ENCODE measurements around the gene SRGAP3. TPM values are rescaled to one million over a fixed set of nuclear protein-coding genes. Genes with fewer than 3 reads are reported as not detected.
A peak's percentile ranks its signal among the peaks of the same experiment; 100 is the strongest.

The SRGAP3 gene
- total RNA-seq, 1 donor from 2014 or later, result 89.5 TPM

- DNase-seq, result no peak
Observed at GRCh38 chr3:9201266-9201665, 48.2 kb downstream of the SRGAP3 start.

GRCh38 chr3:9199775-9200174 is 49.7 kb downstream of the SRGAP3 start:
- no peak for DNase-seq

DNA sequence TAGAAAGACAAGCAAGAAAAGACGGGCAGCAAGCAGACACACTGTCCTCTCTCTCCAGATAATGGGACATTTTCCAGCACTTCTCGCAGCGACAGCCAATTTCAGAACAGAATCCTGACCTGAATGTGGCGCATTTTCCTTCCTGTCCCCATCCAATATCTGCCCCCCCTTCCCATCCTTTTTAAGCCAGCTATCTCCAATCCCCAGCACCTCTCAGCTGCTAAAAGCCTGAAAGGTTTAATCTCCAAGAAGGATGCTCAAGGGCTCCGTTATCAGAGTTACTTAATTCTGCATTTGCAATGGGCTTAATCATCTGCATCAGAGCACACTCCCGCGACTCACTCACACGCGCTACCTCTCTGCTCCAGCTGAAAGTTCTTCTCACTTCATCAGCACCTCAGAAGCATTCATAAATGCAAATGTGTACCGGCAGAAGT is 50.5 kb downstream of the SRGAP3 start:
- peak; percentile 42 for DNase-seq

GRCh38 chr3:9198261-9198660 is 51.2 kb downstream of the SRGAP3 start:
- no peak for DNase-seq

GRCh38 chr3:9196020-9196419 is 53.4 kb downstream of the SRGAP3 start:
- DNase-seq, result no peak

GRCh38 chr3:9195390-9195789 is 54.1 kb downstream of the SRGAP3 start:
- no peak for DNase-seq

DNA sequence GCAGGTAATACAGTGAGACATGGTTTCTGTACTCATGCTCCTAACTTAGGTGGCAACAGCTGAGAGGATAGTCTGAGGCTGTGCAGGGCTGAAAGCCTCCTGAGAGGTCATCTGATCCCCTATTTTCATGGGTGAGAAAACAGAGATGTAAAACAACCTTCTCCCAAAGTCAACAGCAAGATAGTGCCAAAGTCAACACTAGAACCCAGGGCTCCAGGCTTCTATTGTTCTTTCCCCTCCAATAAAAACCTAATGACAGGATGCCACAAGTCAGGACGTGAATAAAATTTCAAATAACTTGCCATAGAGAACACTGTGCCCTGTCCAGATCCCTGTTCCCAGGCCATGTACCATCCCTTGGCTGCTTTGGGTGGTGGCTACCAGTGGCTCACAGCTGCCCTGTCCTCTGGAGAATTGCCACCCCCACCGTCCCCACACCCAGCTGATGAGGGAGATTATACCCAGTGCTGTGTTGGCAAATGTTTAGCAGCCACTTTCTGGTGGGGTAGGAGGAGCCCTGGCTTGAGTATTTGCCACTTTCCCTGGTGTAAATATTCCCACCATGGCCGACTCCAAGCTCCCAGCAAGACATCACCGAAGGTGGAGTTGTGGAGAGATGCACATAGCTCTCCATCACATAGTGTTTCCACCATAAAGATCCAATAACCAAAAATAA is 54.8 kb downstream of the SRGAP3 start:
- no peak for DNase-seq

DNA sequence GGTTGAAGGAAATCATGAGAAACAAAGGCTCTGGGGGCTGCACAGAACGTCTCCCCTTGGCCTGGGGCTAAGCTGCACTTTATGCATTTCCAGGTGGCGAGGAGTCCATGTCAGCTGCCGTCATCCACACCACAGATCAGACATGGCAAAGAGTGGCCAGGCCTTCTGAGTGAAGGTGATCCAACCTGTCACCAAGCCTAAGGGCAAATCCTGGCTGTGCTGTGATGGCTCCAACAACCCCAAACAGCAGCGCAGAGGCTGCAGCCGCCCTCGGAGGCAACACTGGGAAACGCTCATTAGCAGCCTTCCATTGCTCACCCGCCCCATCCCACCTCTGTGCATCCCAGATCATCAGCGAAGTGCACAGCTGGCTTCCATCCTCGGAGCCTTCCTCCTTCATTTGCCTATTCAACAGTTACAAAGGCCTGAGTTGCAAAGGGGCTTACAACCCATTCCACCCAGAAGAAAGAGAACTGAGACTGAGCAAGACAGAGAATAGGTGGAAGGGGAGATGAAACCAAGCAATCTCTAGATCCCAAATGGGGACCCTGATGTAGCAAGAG is 55.7 kb downstream of the SRGAP3 start:
- DNase-seq, result no peak

- DNase-seq, result no peak
Observed at GRCh38 chr3:9193211-9193610, 56.2 kb downstream of the SRGAP3 start.

DNA sequence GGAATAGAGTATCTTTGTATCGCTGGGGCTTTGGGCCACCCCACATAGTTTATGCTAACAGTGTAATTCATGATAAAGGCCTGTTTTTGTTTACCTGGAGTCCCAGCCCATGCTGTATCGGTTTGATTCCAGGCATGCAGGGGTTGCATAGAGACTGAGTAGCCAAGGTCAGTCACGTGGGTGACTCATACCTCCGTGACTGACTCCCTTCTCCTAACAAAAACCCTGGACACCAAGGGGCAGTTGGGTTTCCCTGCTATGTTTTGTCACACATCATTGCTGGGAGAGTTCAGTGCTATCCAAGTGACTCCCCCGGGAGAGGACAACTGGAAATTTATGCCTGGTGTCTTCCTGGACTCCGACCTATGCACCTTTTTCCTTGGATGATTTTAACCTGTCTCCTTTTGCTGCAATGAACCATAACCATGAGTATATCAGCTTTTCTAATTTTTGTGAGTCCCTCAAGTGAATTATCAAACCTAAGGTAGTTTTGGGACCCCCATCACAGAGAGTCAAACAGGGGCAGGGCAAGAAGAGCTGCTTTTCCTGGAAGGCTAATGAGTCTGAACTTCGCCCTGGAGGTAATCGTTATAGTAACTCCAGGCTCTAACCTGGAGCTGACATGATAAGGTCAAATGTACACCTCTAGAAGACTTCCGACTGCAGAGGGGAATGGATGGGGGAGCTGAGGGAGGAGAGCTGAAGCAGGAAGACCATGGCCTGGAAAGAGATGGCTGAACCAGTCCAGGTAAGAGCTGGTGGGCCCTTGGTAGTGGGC is 57.0 kb downstream of the SRGAP3 start:
- no peak for DNase-seq

GRCh38 chr3:9190276-9190675 is 59.2 kb downstream of the SRGAP3 start:
- no peak for DNase-seq

DNA sequence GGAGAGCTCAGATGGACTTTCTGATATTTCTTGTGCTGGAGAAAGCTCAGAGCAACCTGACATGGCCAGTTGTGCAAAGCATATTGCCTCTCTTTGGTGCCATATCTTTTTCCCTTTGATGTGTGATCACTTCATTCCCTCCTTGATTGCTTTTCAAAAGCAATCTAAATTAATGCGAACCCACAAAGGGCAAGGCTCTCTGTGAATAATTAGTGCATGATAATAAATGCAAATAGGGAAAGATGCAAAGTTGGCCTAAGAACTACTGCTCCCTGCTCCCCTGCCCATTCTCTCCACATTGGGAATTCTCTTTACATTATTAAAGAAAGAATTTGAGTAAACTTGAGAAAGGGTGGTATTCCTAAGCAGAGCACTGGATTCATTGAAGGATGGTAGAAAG is 60.9 kb downstream of the SRGAP3 start:
- no peak for DNase-seq

GRCh38 chr3:9185701-9186100 is 63.7 kb downstream of the SRGAP3 start:
- DNase-seq, result no peak

DNA sequence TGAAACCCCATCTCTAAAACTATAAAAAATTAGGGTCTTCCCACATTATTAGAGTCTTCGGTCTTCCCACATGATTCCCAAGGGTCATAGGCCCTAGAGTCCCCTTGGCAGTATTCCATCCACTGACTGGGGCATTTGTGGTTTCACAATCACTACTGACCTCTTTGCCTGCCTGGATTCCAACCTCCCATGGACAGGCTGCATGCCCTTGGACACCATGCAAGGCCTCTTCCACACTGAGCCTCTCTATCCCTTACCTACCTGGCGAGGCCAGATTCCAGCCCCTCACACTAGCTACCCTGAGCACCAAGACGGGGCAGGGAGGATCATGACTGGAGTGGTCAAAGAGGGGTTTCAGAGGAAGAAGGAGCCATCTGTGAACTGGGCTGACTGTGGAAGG is 64.4 kb downstream of the SRGAP3 start:
- no peak for DNase-seq

GRCh38 chr3:9184461-9184835 is 65.0 kb downstream of the SRGAP3 start:
- DNase-seq, result no peak

- DNase-seq, result peak; percentile 22
Observed at GRCh38 chr3:9183811-9184460, 65.5 kb downstream of the SRGAP3 start.

GRCh38 chr3:9183011-9183410 is 66.4 kb downstream of the SRGAP3 start:
- DNase-seq, result peak; percentile 38

DNA sequence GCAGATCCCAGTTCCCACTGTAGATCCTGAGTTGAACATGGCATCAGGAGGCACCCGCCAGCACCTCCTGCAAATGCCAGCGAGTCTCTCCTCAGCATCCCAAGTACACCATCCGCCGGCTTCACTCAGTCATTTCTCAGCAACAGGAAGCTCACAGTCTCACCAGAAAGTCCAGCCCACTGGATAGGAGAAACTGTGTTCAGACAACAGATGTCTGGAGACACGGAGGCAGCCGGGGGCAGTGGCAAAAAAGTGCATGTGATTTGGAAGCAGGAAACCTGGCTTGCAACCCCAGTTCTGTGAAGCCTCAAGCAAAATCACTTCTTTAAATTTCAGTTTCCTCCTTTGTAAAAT is 68.7 kb downstream of the SRGAP3 start:
- peak; percentile 45 for DNase-seq

GRCh38 chr3:9179826-9180763 is 69.4 kb downstream of the SRGAP3 start:
- no peak for DNase-seq

- no peak for DNase-seq
Observed at GRCh38 chr3:9178697-9179096, 70.7 kb downstream of the SRGAP3 start.

DNA sequence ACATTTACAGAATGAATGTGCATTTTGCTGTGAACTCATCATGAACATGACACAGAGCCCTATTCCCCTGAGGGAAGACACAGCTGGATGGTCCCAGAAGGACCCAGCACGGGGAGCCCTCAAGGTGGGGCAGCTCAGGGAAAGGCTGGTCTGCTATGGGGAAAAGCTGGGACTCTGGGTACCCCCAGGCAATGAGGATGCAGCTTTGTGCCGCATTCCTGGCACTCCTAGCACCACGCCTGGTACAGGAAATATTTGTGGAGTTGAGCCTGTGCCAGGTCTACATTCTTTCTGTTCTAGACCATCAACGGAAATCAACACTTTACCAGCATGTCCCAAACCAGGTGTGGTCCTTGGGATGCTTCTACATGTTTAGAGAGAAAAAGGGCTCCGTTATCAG is 74.0 kb downstream of the SRGAP3 start:
- no peak for DNase-seq

DNA sequence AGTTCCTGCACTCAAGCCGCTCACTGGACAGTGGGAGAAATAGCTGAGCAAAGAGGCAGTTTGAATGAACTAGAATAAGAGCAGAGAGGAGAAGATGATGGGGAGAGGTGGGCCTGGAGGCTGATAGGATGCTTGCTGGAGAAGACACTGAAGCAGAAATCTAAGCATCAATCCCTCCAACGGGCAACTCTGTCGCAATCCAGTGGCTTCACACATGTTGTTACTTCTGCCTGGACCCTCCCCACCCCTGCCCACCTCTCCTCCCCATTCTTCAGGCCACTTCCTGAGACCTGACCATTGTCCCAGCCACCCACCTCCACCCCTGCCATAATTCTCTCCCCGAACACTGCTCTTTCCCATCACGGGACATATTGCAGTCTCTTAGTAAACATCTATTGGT is 76.0 kb downstream of the SRGAP3 start:
- DNase-seq, result no peak
